Body of pancreas (tissue), 4 donors: ENCODE measurements around the gene SLCO6A1. TPM values are rescaled to one million over a fixed set of nuclear protein-coding genes. Genes with fewer than 3 reads are reported as not detected.

Source experiments
- ATAC-seq: fragments of 150-250 bp; one replicate; pipeline ENCODE4 v1.9.1; 2016
- DNase-seq, 4 donors: peaks; one replicate each; pipeline ENCODE4 v3.0.0-alpha.2; 2019
- H3K27ac ChIP-seq, 4 donors: fragments of 200-600 bp; sonication (generic); 1 replicate in 3 of 4; 2 replicates in 1 of 4; pipeline versions ENCODE4 v1.5.1 to v1.6.1; 2016 to 2019; ENCODE audit warnings: mild to moderate bottlenecking in 1 of 4, mixed read lengths in 1 of 4, moderate library complexity in 1 of 4
- H3K27me3 ChIP-seq, 2 donors: fragments of 200-600 bp; sonication (generic); one replicate each; pipeline ENCODE4 v1.6.0; 2016; ENCODE audit warnings: mild to moderate bottlenecking in 1 of 2
- H3K36me3 ChIP-seq, 2 donors: fragments of 200-600 bp; sonication (generic); replicated peaks in 1 of 2; 2 replicates each; pipeline ENCODE4 v1.5.1; 2016; ENCODE audit warnings: low read depth in 2 of 2; ENCODE audit not compliant: insufficient read depth in 1 of 2
- H3K4me1 ChIP-seq: fragments of 200-600 bp; sonication (generic); one replicate; pipeline ENCODE4 v1.6.0; 2016
- H3K4me3 ChIP-seq, 2 donors: fragments of 200-600 bp; sonication (generic); 1 replicate in 1 of 2; 2 replicates in 1 of 2; pipeline ENCODE4 v1.5.1; 2016 to 2019
- H3K9me3 ChIP-seq, 3 donors: fragments of 200-600 bp; sonication (generic); 1 replicate in 2 of 3; 2 replicates in 1 of 3; pipeline ENCODE4 v1.5.1; 2016
- POLR2A ChIP-seq, 3 donors: fragments of 450-650 bp; IDR thresholded peaks; one replicate each; pipeline ENCODE4 v1.6.1; 2016; ENCODE audit warnings: antibody characterized with exemption in 3 of 3, mild to moderate bottlenecking in 2 of 3
- WGBS, 2 donors: methylation state at CpG; one replicate each; pipeline ENCODE4 v1.1.5; 2017; 5-methylcytosine and 5-hydroxymethylcytosine counted together
- intact Hi-C: fragments of 100-400 bp; cut with DNase I; formaldehyde crosslinking; loops from one replicate; pipeline ENCODE4 v1.15.1; 2023
- total RNA-seq, 2 donors: library from RNA; depleted of rRNA; stranded (reverse); fragments of >200 nt; gene quantifications; one replicate each; pipeline ENCODE4 v1.1.0, GENCODE V29; 2016
- TF ChIP-seq, protein P1 (sequence below), 7 experiments: fragments of 450-650 bp in 4 of 7; fragments of 200-600 bp in 3 of 7; sonication (generic) in 3 of 7; IDR thresholded peaks; one replicate each; pipeline ENCODE4 v1.5.1; 2016 to 2019; ENCODE audit warnings: antibody characterized with exemption in 7 of 7

SLCO6A1 gene
- total RNA-seq, 2 donors from 2014 or later: not detected

- no peak for ATAC-seq
- H3K36me3 ChIP-seq: no peaks in the 10 kb centered on the region
- no peaks in the 10 kb centered on the region for H3K27me3 ChIP-seq
- no peaks in the 10 kb centered on the region for H3K4me1 ChIP-seq
- DNase-seq: no peak
- H3K9me3 ChIP-seq: no peaks in the 10 kb centered on the region
- TF ChIP-seq, protein P1, sequence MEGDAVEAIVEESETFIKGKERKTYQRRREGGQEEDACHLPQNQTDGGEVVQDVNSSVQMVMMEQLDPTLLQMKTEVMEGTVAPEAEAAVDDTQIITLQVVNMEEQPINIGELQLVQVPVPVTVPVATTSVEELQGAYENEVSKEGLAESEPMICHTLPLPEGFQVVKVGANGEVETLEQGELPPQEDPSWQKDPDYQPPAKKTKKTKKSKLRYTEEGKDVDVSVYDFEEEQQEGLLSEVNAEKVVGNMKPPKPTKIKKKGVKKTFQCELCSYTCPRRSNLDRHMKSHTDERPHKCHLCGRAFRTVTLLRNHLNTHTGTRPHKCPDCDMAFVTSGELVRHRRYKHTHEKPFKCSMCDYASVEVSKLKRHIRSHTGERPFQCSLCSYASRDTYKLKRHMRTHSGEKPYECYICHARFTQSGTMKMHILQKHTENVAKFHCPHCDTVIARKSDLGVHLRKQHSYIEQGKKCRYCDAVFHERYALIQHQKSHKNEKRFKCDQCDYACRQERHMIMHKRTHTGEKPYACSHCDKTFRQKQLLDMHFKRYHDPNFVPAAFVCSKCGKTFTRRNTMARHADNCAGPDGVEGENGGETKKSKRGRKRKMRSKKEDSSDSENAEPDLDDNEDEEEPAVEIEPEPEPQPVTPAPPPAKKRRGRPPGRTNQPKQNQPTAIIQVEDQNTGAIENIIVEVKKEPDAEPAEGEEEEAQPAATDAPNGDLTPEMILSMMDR (IDR thresholded peaks at IDR 0.05): no peak
- no peak for TF ChIP-seq POLR2A (IDR thresholded peaks at IDR 0.05)
- H3K27ac ChIP-seq: no peak overlapping the region
- H3K4me3 ChIP-seq: no peak overlapping the region
- intact Hi-C loops: no loop called here
Observed at GRCh38 chr5:102453716-102454115, 45.1 kb downstream of the SLCO6A1 start.

DNA sequence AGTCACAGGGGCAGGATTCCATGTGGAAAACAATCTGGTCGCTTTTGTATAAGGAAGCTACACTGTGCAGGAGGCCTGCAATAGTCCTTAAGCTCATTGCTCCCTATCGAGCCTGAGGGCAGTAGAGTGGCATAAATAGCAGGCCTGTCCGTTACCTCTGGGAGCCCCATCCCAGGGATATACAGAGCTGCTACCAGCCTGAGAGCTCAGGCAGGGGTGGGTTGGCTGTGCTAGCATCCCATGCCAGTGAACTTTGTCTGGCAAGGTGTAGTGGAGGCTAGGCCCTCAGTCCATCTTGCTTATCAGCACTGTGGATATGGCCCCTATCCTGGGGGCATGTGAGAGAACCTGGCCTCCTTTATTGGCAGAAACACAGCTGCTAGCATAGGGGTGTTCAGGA is 47.7 kb downstream of the SLCO6A1 start:
- no peak for DNase-seq
- ATAC-seq: no peak
- TF ChIP-seq, protein P1 (IDR thresholded peaks at IDR 0.05): no peak
- TF ChIP-seq POLR2A (IDR thresholded peaks at IDR 0.05): no peak
- Histone ChIP-seq H3K9me3 (no peaks in the 10 kb centered on the region), H3K36me3 (no peaks in the 10 kb centered on the region), H3K4me3 (no peak overlapping the region), H3K27me3 (no peaks in the 10 kb centered on the region), H3K4me1 (no peaks in the 10 kb centered on the region), H3K27ac (no peak overlapping the region)
- 68 to 89% methylated on average over 3 of the region's 3 CpGs for WGBS, 2 donors
- intact Hi-C loops: no loop called here

- H3K36me3 ChIP-seq: no peaks in the 10 kb centered on the region
- no peak overlapping the region for H3K27ac ChIP-seq
- intact Hi-C loops: no loop called here
- no peak overlapping the region for H3K4me3 ChIP-seq
- no peaks in the 10 kb centered on the region for H3K4me1 ChIP-seq
- WGBS, 2 donors: 76 to 87% methylated on average over 4 to 5 of the region's 5 CpGs
- no peaks in the 10 kb centered on the region for H3K27me3 ChIP-seq
- no peak for ATAC-seq
- TF ChIP-seq, protein P1 (IDR thresholded peaks at IDR 0.05): no peak
- TF ChIP-seq POLR2A (IDR thresholded peaks at IDR 0.05): no peak
- no peak for DNase-seq
- H3K9me3 ChIP-seq: no peaks in the 10 kb centered on the region
Observed at GRCh38 chr5:102450313-102450990, 48.3 kb downstream of the SLCO6A1 start.

DNA sequence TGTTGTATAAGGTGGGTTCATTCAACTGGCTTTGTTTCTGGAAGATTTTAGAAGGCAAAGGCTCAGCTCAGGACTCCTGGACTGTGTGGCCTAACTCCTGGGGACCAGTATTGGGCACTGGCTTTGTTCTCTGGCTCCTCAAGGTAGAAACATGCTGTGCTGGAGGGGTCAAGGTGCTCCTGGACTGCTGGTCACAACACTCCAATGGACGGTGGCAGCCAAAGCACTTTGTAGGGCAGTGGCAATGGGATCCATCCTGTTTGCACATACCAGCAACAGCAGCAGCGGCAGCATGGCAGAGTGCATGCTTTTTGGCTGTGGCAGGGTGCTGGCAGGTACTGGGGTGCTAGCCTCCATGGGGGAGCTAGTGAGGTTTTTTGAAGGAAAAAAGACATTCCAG is 65.3 kb downstream of the SLCO6A1 start:
- H3K4me3 ChIP-seq: no peak overlapping the region
- no peak for ATAC-seq
- H3K27me3 ChIP-seq: no peaks in the 10 kb centered on the region
- no peak overlapping the region for H3K27ac ChIP-seq
- DNase-seq: no peak
- no peaks in the 10 kb centered on the region for H3K9me3 ChIP-seq
- H3K4me1 ChIP-seq: no peaks in the 10 kb centered on the region
- no peak for TF ChIP-seq POLR2A (IDR thresholded peaks at IDR 0.05)
- TF ChIP-seq, protein P1 (IDR thresholded peaks at IDR 0.05): no peak
- H3K36me3 ChIP-seq: no peaks in the 10 kb centered on the region
- WGBS, 2 donors: 44 to 65% methylated on average over 2 of the region's 2 CpGs
- intact Hi-C loops: no loop called here

DNA sequence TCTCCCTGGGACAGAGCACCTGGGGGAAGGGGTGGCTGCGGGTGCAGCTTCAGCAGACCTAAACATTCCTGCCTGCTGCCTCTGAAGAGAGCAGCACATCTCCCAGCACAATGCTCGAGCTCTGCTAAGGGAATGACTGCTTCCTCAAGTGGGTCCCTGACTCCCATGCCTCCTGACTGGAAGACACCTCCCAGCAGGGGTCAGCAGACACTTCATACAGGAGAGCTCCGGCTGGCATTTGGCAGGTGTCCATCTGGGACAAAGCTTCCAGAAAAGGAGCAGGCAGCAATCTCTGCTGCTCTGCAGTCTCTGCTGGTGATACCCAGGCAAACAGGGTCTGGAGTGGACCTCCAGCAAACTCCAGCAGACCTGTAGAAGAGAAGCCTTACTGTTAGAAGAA is 77.2 kb downstream of the SLCO6A1 start:
- H3K9me3 ChIP-seq: no peaks in the 10 kb centered on the region
- no peaks in the 10 kb centered on the region for H3K4me1 ChIP-seq
- TF ChIP-seq, protein P1 (IDR thresholded peaks at IDR 0.05): peak in 1 of 7 experiments; percentile 13
- no peak for TF ChIP-seq POLR2A (IDR thresholded peaks at IDR 0.05)
- no peaks in the 10 kb centered on the region for H3K36me3 ChIP-seq
- intact Hi-C loops: no loop called here
- ATAC-seq: no peak
- H3K27me3 ChIP-seq: no peaks in the 10 kb centered on the region
- H3K27ac ChIP-seq: no peak overlapping the region
- 43 to 57% methylated on average over 2 to 3 of the region's 3 CpGs for WGBS, 2 donors
- DNase-seq: peak; percentile 7 to 57 (median 24)
- no peak overlapping the region for H3K4me3 ChIP-seq
